ENCODE results near the gene ARL4A. TPM values are rescaled to one million over a fixed set of nuclear protein-coding genes. Genes with fewer than 3 reads are reported as not detected.

The ARL4A gene
- total and polyA plus RNA-seq, 2 of the 8 experiments (the other 6 are each of a cell fraction or from before 2014, with no cell fraction given) = 14.5 to 29.2 TPM

GRCh38 chr7:12737373-12737772, 49.9 kb downstream of the ARL4A start:
- H3K27ac ChIP-seq (ENCODE audit: low read depth, low read length) = no peak overlapping the region
- no peak overlapping the region for H2BK12ac ChIP-seq (ENCODE audit: low read depth, low read length)
- H3K56ac ChIP-seq (replicated peaks; ENCODE audit: insufficient read length, low read depth, low read length) = no peak overlapping the region
- H3K18ac ChIP-seq (ENCODE audit: extremely low read depth, low read length) = no peak overlapping the region; the same call in 1 of the 2 replicates
- 100% methylated on average over 1 of the region's 1 CpG; no CpG with 5 or more reads in 1 of the 2 experiments for WGBS, 2 experiments (ENCODE audit: extremely low coverage in 1 of 2, insufficient coverage in 1 of 2, insufficient read length in 1 of 2, insufficient replicate concordance in 2 of 2, low coverage in 1 of 2, low lambda C conversion rate in 2 of 2, missing lambda C conversion rate in 1 of 2)
- H3K14ac ChIP-seq (ENCODE audit: insufficient read length) = no peak overlapping the region
- no peak overlapping the region for H3K4ac ChIP-seq (replicated peaks; ENCODE audit: insufficient read length, low read depth, low read length)
- no peaks in the 10 kb centered on the region for H3K79me2 ChIP-seq (ENCODE audit: control insufficient read depth in 1 of 2, insufficient read depth in 2 of 2, low read length in 2 of 2)
- FAIRE-seq (no peak), DNase-seq (ENCODE audit: low read depth in 1 of 2, low spot score in 2 of 2) (no peak)
- H3K4me2 ChIP-seq (ENCODE audit: insufficient read depth in 1 of 2, low read depth in 2 of 2, low read length in 2 of 2) = no peak overlapping the region
- no peaks in the 10 kb centered on the region for H3K9me3 ChIP-seq (ENCODE audit: insufficient read depth in 2 of 2, low read depth in 1 of 2, low read length in 1 of 2)
- POLR2A ChIA-PET (ENCODE audit: partially characterized antibody) = no interaction called here
- H2BK20ac ChIP-seq (ENCODE audit: low read length) = no peak overlapping the region
- no peaks in the 10 kb centered on the region for H4K20me1 ChIP-seq (replicated peaks in 1 of 2; ENCODE audit: control insufficient read depth in 1 of 2, insufficient read depth in 2 of 2, low read length in 2 of 2)
- no peak overlapping the region for H3K4me3 ChIP-seq (ENCODE audit: extremely low read depth in 1 of 4, insufficient read depth in 2 of 4, low read depth in 3 of 4, low read length in 4 of 4)
- no peak overlapping the region for H2BK120ac ChIP-seq (replicated peaks; ENCODE audit: low read depth, low read length)
- no peak overlapping the region for H2AFZ ChIP-seq (ENCODE audit: low read length)
- no peak overlapping the region for H2AK5ac ChIP-seq (ENCODE audit: low read depth, low read length)
- no peaks in the 10 kb centered on the region for H3K36me3 ChIP-seq (ENCODE audit: control insufficient read depth in 2 of 4, insufficient read depth in 4 of 4, low read length in 3 of 4)
- H4K5ac ChIP-seq (ENCODE audit: insufficient read length, low read depth, low read length) = no peak overlapping the region
- no peak overlapping the region for H3K23ac ChIP-seq (ENCODE audit: insufficient read length)
- H2BK5ac ChIP-seq (ENCODE audit: low read depth, low read length) = no peak overlapping the region
- no peak overlapping the region for H4K91ac ChIP-seq (replicated peaks; ENCODE audit: insufficient read length, low read length)
- no peaks in the 10 kb centered on the region for H3K79me1 ChIP-seq (ENCODE audit: low read depth, low read length)
- H4K8ac ChIP-seq (ENCODE audit: extremely low read depth, insufficient read depth, low read length) = no peak overlapping the region
- CTCF ChIA-PET (ENCODE audit: partially characterized antibody) = interaction anchor here (1.8 kb wide), 1 partner anchor 10 kb away, joined by 6 read pairs; no protein-coding TSS in a partner anchor
- H2BK15ac ChIP-seq (ENCODE audit: low read length) = no peak overlapping the region
- no peaks in the 10 kb centered on the region for H3K23me2 ChIP-seq (ENCODE audit: low read depth, low read length)
- no peak overlapping the region for H3K9ac ChIP-seq (replicated peaks in 1 of 4; ENCODE audit: extremely low read depth in 1 of 4, low read depth in 3 of 4, low read length in 3 of 4)
- TF ChIP-seq BRCA1 (IDR thresholded peaks at IDR 0.05; ENCODE audit: low read depth, low read length) (no peak), TCF12 (IDR thresholded peaks at IDR 0.05; ENCODE audit: low read depth, low read length) (no peak), ZNF274 (IDR thresholded peaks at IDR 0.05; ENCODE audit: borderline replicate concordance, extremely low read depth, low read length) (no peak), SUZ12 (IDR thresholded peaks at IDR 0.05; ENCODE audit: low read length) (no peak), CTBP2 (IDR thresholded peaks at IDR 0.05; ENCODE audit: borderline replicate concordance, insufficient read depth, insufficient read length, low read length) (no peak)
- peaks cover 0 to 3% (median 0%) of the 10 kb centered on the region in 4 experiments; a peak in 1 of 7 replicates for H3K4me1 ChIP-seq (replicated peaks in 1 of 4; ENCODE audit: control insufficient read depth in 3 of 4, insufficient read depth in 4 of 4, low read length in 3 of 4)
- no peaks in the 10 kb centered on the region for H3K27me3 ChIP-seq (replicated peaks in 1 of 4; ENCODE audit: control insufficient read depth in 3 of 4, extremely low read depth in 1 of 4, insufficient read depth in 3 of 4, low read length in 3 of 4)

Measured in H1 (cell line).